Epidermal melanocyte (primary cell): ENCODE measurements around the gene BCAS1.

Source experiments
- DNase-seq: peaks from one replicate; pipeline ENCODE4 v3.0.0; 2011; ENCODE audit warnings: low spot score; ENCODE audit not compliant: insufficient read length

Gene BCAS1

GRCh38 chr20:54103762-54104600 lies 33.6 kb upstream of the BCAS1 start:
- DNase-seq, result no peak

- no peak for DNase-seq
Measured at GRCh38 chr20:54103067-54103761, 32.8 kb upstream of the BCAS1 start.

GRCh38 chr20:54102543-54102942 lies 32.1 kb upstream of the BCAS1 start:
- no peak for DNase-seq

- no peak for DNase-seq
Measured at GRCh38 chr20:54100563-54100962, 30.2 kb upstream of the BCAS1 start.

- no peak for DNase-seq
Measured at GRCh38 chr20:54099894-54100293, 29.5 kb upstream of the BCAS1 start.

GRCh38 chr20:54098047-54098446 lies 27.7 kb upstream of the BCAS1 start:
- no peak for DNase-seq

- DNase-seq, result no peak
Measured at GRCh38 chr20:54097236-54097529, 26.8 kb upstream of the BCAS1 start.

- DNase-seq, result no peak
Measured at GRCh38 chr20:54095824-54096223, 25.4 kb upstream of the BCAS1 start.

GRCh38 chr20:54094268-54094580 lies 23.8 kb upstream of the BCAS1 start:
- DNase-seq, result no peak

- peak; percentile 38 for DNase-seq
Measured at GRCh38 chr20:54093423-54094267, 23.3 kb upstream of the BCAS1 start.

- no peak for DNase-seq
Measured at GRCh38 chr20:54092021-54092420, 21.6 kb upstream of the BCAS1 start.

- no peak for DNase-seq
Measured at GRCh38 chr20:54091120-54091480, 20.7 kb upstream of the BCAS1 start.

GRCh38 chr20:54090230-54091119 lies 20.1 kb upstream of the BCAS1 start:
- no peak for DNase-seq

- no peak for DNase-seq
Measured at GRCh38 chr20:54088430-54088829, 18.0 kb upstream of the BCAS1 start.

GRCh38 chr20:54086507-54087039 lies 16.2 kb upstream of the BCAS1 start:
- no peak for DNase-seq

GRCh38 chr20:54085910-54086309 lies 15.5 kb upstream of the BCAS1 start:
- DNase-seq, result no peak

- DNase-seq, result no peak
Measured at GRCh38 chr20:54085425-54085824, 15.0 kb upstream of the BCAS1 start.

- DNase-seq, result no peak
Measured at GRCh38 chr20:54084727-54085388, 14.5 kb upstream of the BCAS1 start.

GRCh38 chr20:54084193-54084592 lies 13.8 kb upstream of the BCAS1 start:
- no peak for DNase-seq

GRCh38 chr20:54083459-54083858 lies 13.1 kb upstream of the BCAS1 start:
- DNase-seq, result no peak

- DNase-seq, result no peak
Measured at GRCh38 chr20:54082100-54082499, 11.7 kb upstream of the BCAS1 start.
